K562 (cell line): ENCODE measurements around the gene TMA7B. TPM values are rescaled to one million over a fixed set of nuclear protein-coding genes. Genes with fewer than 3 reads are reported as not detected.

ENCODE experiments used
- ASH1L ChIP-seq: fragments of 450-650 bp; IDR thresholded peaks from 2 replicates; pipeline ENCODE4 v1.6.1; 2018; ENCODE audit warnings: borderline replicate concordance, mild to moderate bottlenecking, low read depth; ENCODE audit not compliant: partially characterized antibody
- ATF3 ChIP-seq, 2 experiments: fragments of 450-650 bp in 1 of 2; sonication (generic) in 1 of 2; formaldehyde crosslinking in 1 of 2; IDR thresholded peaks in 1 of 2; conservative IDR thresholded peaks in 1 of 2; 2 replicates each; pipeline versions ENCODE4 v1.6.1 to v1.8.1; 2016 to 2023; ENCODE audit warnings: mild to moderate bottlenecking in 2 of 2, moderate library complexity in 2 of 2, inconsistent platforms in 1 of 2, missing genetic modification reagents in 1 of 2
- CCNT2 ChIP-seq: IDR thresholded peaks from 2 replicates; pipeline ENCODE4 v1.6.1; 2011; ENCODE audit warnings: borderline replicate concordance, low read depth, mild to moderate bottlenecking, moderate library complexity, mixed read lengths, low read length; ENCODE audit not compliant: insufficient read length; ENCODE audit errors: extremely low read depth
- CXXC5 ChIP-seq: fragments of 250-450 bp; sonication (Bioruptor Pico); IDR thresholded peaks from 2 replicates; pipeline ENCODE4 v1.8.0; 2022; ENCODE audit warnings: inconsistent platforms, mild to moderate bottlenecking, moderate library complexity
- ESRRA ChIP-seq: fragments of 450-650 bp; IDR thresholded peaks from 2 replicates; pipeline ENCODE4 v1.6.1; 2014; ENCODE audit warnings: low read depth, mild to moderate bottlenecking, moderate library complexity, borderline replicate concordance
- ETS2 ChIP-seq: IDR thresholded peaks from 2 replicates; pipeline ENCODE4 v1.6.1; 2016; ENCODE audit warnings: borderline replicate concordance, missing genetic modification characterization, mild to moderate bottlenecking, moderate library complexity, missing compliant biosample characterization; ENCODE audit not compliant: poor library complexity, severe bottlenecking
- ETV1 ChIP-seq: fragments of 450-650 bp; conservative IDR thresholded peaks from 2 replicates; pipeline ENCODE4 v1.6.1; 2016; ENCODE audit warnings: missing genetic modification characterization, control low read depth, low read depth, missing compliant biosample characterization
- GATA2 ChIP-seq: sonication (generic); formaldehyde crosslinking; IDR thresholded peaks from 2 replicates; pipeline ENCODE4 v1.4.0; 2020; ENCODE audit warnings: mild to moderate bottlenecking, missing genetic modification reagents
- ILF3 ChIP-seq: fragments of 450-650 bp; IDR thresholded peaks from 2 replicates; pipeline ENCODE4 v1.6.1; 2018; ENCODE audit warnings: antibody characterized with exemption, mild to moderate bottlenecking, moderate library complexity, borderline replicate concordance
- JUND ChIP-seq, 2 experiments: IDR thresholded peaks; 2 replicates in 1 of 2; 3 replicates in 1 of 2; pipeline ENCODE4 v1.6.1; 2011; ENCODE audit warnings: borderline replicate concordance in 2 of 2, low read depth in 2 of 2, low read length in 2 of 2, improper control_type of control experiment in 1 of 2, missing biosample characterization in 1 of 2, missing genetic modification characterization in 1 of 2, missing genetic modification reagents in 1 of 2
- KDM1A ChIP-seq, 2 experiments: fragments of 450-650 bp; IDR thresholded peaks; 2 replicates each; pipeline ENCODE4 v1.6.1; 2016; ENCODE audit warnings: mild to moderate bottlenecking in 2 of 2
- MYC ChIP-seq, 2 experiments: fragments of 250-450 bp in 1 of 2; sonication (Bioruptor Pico) in 1 of 2; IDR thresholded peaks; 2 replicates each; pipeline versions ENCODE4 v1.5.1 to v1.6.1; 2012 to 2021; ENCODE audit warnings: low read depth in 2 of 2, borderline replicate concordance in 1 of 2, improper control_type of control experiment in 1 of 2, low read length in 1 of 2, mild to moderate bottlenecking in 1 of 2, moderate library complexity in 1 of 2
- NEUROD1 ChIP-seq: fragments of 150-350 bp; IDR thresholded peaks from 2 replicates; pipeline ENCODE4 v1.6.1; 2014; ENCODE audit warnings: borderline replicate concordance, low read length, low read depth; ENCODE audit not compliant: partially characterized antibody
- PML ChIP-seq: IDR thresholded peaks from 2 replicates; pipeline ENCODE4 v1.6.1; 2012; ENCODE audit warnings: low read length, inconsistent platforms
- POLR2AphosphoS5 ChIP-seq: IDR thresholded peaks from 2 replicates; pipeline ENCODE4 v1.6.1; 2011; ENCODE audit warnings: mild to moderate bottlenecking, low read depth, low read length, moderate library complexity; ENCODE audit not compliant: control insufficient read depth, insufficient read depth
- RBBP5 ChIP-seq: fragments of 200-600 bp; sonication (generic); IDR thresholded peaks from 2 replicates; pipeline ENCODE4 v1.6.1; 2012; ENCODE audit warnings: borderline replicate concordance, mild to moderate bottlenecking, low read length, control low read depth, inconsistent platforms; ENCODE audit not compliant: insufficient read depth, poor library complexity, severe bottlenecking
- SMARCC2 ChIP-seq: fragments of 450-650 bp; IDR thresholded peaks from 2 replicates; pipeline ENCODE4 v1.6.1; 2017; ENCODE audit warnings: antibody characterized with exemption, moderate library complexity, mild to moderate bottlenecking, low read depth
- TBL1XR1 ChIP-seq, 2 experiments: IDR thresholded peaks; 2 replicates each; pipeline ENCODE4 v1.6.1; 2012; ENCODE audit warnings: improper control_type of control experiment in 2 of 2, low read length in 2 of 2, mild to moderate bottlenecking in 1 of 2
- TEAD1 ChIP-seq, 2 experiments: fragments of 450-650 bp in 1 of 2; sonication (generic) in 1 of 2; formaldehyde crosslinking; IDR thresholded peaks; 2 replicates each; pipeline versions ENCODE4 v1.4.0 to v1.8.0; 2020 to 2022; ENCODE audit warnings: mild to moderate bottlenecking in 2 of 2, missing genetic modification reagents in 1 of 2
- TEAD4 ChIP-seq, 2 experiments: sonication (generic) in 1 of 2; formaldehyde crosslinking in 1 of 2; IDR thresholded peaks; 2 replicates each; pipeline versions ENCODE4 v1.6.1 to v1.8.0; 2012 to 2022; ENCODE audit warnings: borderline replicate concordance in 1 of 2, inconsistent platforms in 1 of 2, low read length in 1 of 2, mild to moderate bottlenecking in 1 of 2, missing genetic modification reagents in 1 of 2
- TRIM24 ChIP-seq, 2 experiments: fragments of 450-650 bp; IDR thresholded peaks; 2 replicates each; pipeline ENCODE4 v1.6.1; 2016
- ZNF121 ChIP-seq: sonication (generic); formaldehyde crosslinking; conservative IDR thresholded peaks from 2 replicates; pipeline ENCODE4 v1.8.0; 2022; ENCODE audit warnings: missing genetic modification reagents
- ZNF316 ChIP-seq: fragments of 450-650 bp; IDR thresholded peaks from 2 replicates; pipeline ENCODE4 v1.6.1; 2016
- ZNF77 ChIP-seq: fragments of 250-450 bp; sonication (Bioruptor Pico); IDR thresholded peaks from 2 replicates; pipeline ENCODE4 v1.5.0; 2020
- polyA plus RNA-seq, 8 experiments: library from polyadenylated mRNA; depleted of rRNA in 4 of 8; stranded (reverse) in 5 of 8; unstranded in 3 of 8; fragments of >200 nt; fragmentation: Nextera tagmentation in 2 of 8; fragmentation: Illumina TruSeq in 1 of 8; extraction: Ambion mirVana in 2 of 8; extraction: Trizol in 1 of 8; gene quantifications; 2 replicates each; pipeline versions ENCODE4 v1.2.1 to v1.2.3, GENCODE V29; 2011 to 2014; ENCODE audit warnings: inconsistent platforms in 1 of 8, missing spikeins in 1 of 8
- total RNA-seq, 7 experiments: library from RNA; depleted of rRNA in 6 of 7; stranded (reverse); fragments of >200 nt in 6 of 7; fragmentation: Illumina TruSeq in 2 of 7; extraction: Trizol in 2 of 7; gene quantifications; 2 replicates each; pipeline versions ENCODE4 v1.2.1 to v1.2.3, GENCODE V29; 2011 to 2021; ENCODE audit warnings: low replicate concordance in 1 of 7

Gene TMA7B
- total and polyA plus RNA-seq, 9 of the 15 experiments (the other 6 are each of a cell fraction or from before 2014, with no cell fraction given) = 5.6 to 14.2 (median 11.8) TPM

DNA sequence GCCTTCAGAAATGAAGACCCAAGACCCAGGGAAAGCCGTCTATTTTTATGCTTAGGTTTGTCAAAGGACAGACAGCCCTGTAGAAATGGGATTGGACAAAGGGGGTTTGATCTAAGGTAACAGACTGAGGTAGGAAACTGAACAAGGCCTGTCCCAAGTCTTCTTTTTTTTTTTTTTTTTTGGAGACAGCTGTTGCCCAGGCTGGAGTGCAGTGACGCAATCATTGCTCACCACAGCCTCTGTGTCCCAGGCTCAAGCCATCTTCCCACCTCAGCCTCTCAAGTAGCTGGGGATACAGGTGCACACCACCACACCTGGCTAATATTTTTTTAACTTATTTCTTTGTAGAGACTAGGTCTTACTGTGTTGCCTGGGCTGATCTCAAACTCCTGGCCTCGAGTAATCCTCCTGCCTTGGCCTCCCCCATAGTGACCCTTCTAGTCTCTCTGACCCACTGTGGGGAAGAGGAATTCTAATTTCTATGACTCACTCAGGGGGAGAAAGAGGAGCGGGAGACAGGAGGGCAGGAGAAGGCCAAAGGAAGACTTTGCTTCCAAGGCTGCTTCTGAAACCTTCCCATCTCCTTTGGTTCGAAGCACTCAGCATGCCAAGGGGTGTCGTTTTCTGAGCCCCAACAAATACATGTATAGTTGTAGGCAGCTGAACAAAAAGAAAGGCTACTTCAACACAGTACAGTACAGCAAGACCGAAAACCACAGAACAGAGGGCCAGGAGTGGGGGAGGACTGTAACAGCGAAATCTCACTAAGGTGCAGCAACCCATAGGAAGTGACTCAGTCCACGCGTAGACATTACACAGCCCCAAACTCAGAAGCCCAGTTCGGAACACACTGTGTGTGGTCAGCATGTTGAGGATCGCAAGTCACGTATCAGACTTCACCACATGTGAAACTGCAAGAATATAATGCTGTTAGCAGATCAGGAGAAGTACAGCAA is 872 bp downstream of the TMA7B start (continued):
- peak; percentile 68 to 74 for TF ChIP-seq KDM1A (IDR thresholded peaks at IDR 0.05)
- peak in 1 of 2 experiments; percentile 33; a peak in 1 of 4 replicates for TF ChIP-seq TEAD1 (CRISPR knock-in tag; IDR thresholded peaks at IDR 0.05)
- peak; percentile 41 for TF ChIP-seq CCNT2
- TF ChIP-seq MYC (IDR thresholded peaks at IDR 0.05; ENCODE audit: low read depth, low read length) = peak; percentile 21; the same call in 1 of the 2 replicates
- no peak for TF ChIP-seq MYC (CRISPR knock-in tag; IDR thresholded peaks at IDR 0.05; ENCODE audit: borderline replicate concordance, low read depth)
- TF ChIP-seq JUND (IDR thresholded peaks at IDR 0.05; ENCODE audit: borderline replicate concordance, low read depth, low read length) = peak; percentile 89
- TF ChIP-seq JUND (tag; IDR thresholded peaks at IDR 0.05; ENCODE audit: borderline replicate concordance, low read depth, low read length) = peak; percentile 88; the same call in 2 of the 3 replicates
- TF ChIP-seq TBL1XR1 (IDR thresholded peaks at IDR 0.05; ENCODE audit: low read length in 2 of 2) = peak in 1 of 2 experiments; percentile 75; a peak in 1 of 4 replicates
- peak; percentile 42 to 69; a peak in 3 of 4 replicates for TF ChIP-seq TRIM24 (IDR thresholded peaks at IDR 0.05)
- peak; percentile 69 for TF ChIP-seq POLR2AphosphoS5
- peak; percentile 57; the same call in 1 of the 2 replicates for TF ChIP-seq SMARCC2
- no peak for TF ChIP-seq ASH1L
- TF ChIP-seq ILF3 = 0 out of 2 replicates have a peak, but pooled peaks have one; percentile 27
- peak; percentile 72 for TF ChIP-seq ETV1
- TF ChIP-seq ZNF316 = peak; percentile 64; the same call in 1 of the 2 replicates
- TF ChIP-seq ZNF121 (CRISPR knock-in tag) = peak; percentile 94
- peak; percentile 38 for TF ChIP-seq NEUROD1
- peak; percentile 87 for TF ChIP-seq TEAD4 (IDR thresholded peaks at IDR 0.05; ENCODE audit: low read length)
- no peak for TF ChIP-seq TEAD4 (CRISPR knock-in tag; IDR thresholded peaks at IDR 0.05; ENCODE audit: borderline replicate concordance)
- TF ChIP-seq ATF3 (IDR thresholded peaks at IDR 0.05) = peak; percentile 75
- no peak for TF ChIP-seq ATF3 (CRISPR knock-in tag; conservative IDR thresholded peaks at IDR 0.05)
- TF ChIP-seq GATA2 (CRISPR knock-in tag) = peak; percentile 34; the same call in 1 of the 2 replicates
- peak; percentile 36; the same call in 1 of the 2 replicates for TF ChIP-seq ESRRA
- no peak for TF ChIP-seq ETS2 (tag)
- peak; percentile 50 for TF ChIP-seq RBBP5
- TF ChIP-seq PML = peak; percentile 50; the same call in 1 of the 2 replicates
- peak; percentile 46 for TF ChIP-seq CXXC5
- no peak for TF ChIP-seq ZNF77 (CRISPR knock-in tag)
